Activated CD4-positive, alpha-beta memory T cell treated with anti-CD3 and anti-CD28 coated beads, Interleukin-2, amount 10 ng/mL, durations not matched to agents 7 days and 5 days (primary cell): ENCODE data around the gene ANXA9. TPM values are rescaled to one million over a fixed set of nuclear protein-coding genes. Genes with fewer than 3 reads are reported as not detected.

ENCODE experiments used
- CTCF ChIA-PET: fragments of 350-600 bp; sonication (Branson Sonifier 250); formaldehyde crosslinking; loops from one replicate; lab custom pipeline; 2021; ENCODE audit warnings: antibody characterized with exemption, inconsistent platforms; lab: Charles Lee
- POLR2A ChIA-PET: fragments of 350-600 bp; sonication (Branson Sonifier 250); formaldehyde crosslinking; loops from one replicate; lab custom pipeline; 2021; ENCODE audit warnings: antibody characterized with exemption; lab: Charles Lee
- DNase-seq: peaks from one replicate; pipeline ENCODE4 v3.0.0-alpha.2; 2020
- H3K27ac Mint-ChIP-seq: one replicate; pipeline ENCODE4 v1.8.0; 2021; ENCODE audit warnings: mild to moderate bottlenecking, mixed read lengths
- H3K27me3 Mint-ChIP-seq: one replicate; pipeline ENCODE4 v1.8.0; 2021; ENCODE audit warnings: mixed read lengths
- H3K36me3 Mint-ChIP-seq: one replicate; pipeline ENCODE4 v1.8.0; 2021; ENCODE audit warnings: low read depth, mixed read lengths
- H3K4me1 Mint-ChIP-seq: one replicate; pipeline ENCODE4 v1.8.0; 2021; ENCODE audit warnings: mixed read lengths
- H3K4me3 Mint-ChIP-seq: one replicate; pipeline ENCODE4 v1.8.0; 2021; ENCODE audit warnings: mild to moderate bottlenecking, mixed read lengths
- H3K9me3 Mint-ChIP-seq: one replicate; pipeline ENCODE4 v1.8.0; 2021; ENCODE audit warnings: mixed read lengths
- total RNA-seq, 2 experiments: library from RNA; stranded (reverse); gene quantifications; one replicate each; pipeline ENCODE4 v1.2.3, GENCODE V29; 2021

The ANXA9 gene, protein sequence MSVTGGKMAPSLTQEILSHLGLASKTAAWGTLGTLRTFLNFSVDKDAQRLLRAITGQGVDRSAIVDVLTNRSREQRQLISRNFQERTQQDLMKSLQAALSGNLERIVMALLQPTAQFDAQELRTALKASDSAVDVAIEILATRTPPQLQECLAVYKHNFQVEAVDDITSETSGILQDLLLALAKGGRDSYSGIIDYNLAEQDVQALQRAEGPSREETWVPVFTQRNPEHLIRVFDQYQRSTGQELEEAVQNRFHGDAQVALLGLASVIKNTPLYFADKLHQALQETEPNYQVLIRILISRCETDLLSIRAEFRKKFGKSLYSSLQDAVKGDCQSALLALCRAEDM
- total RNA-seq = not detected

DNA sequence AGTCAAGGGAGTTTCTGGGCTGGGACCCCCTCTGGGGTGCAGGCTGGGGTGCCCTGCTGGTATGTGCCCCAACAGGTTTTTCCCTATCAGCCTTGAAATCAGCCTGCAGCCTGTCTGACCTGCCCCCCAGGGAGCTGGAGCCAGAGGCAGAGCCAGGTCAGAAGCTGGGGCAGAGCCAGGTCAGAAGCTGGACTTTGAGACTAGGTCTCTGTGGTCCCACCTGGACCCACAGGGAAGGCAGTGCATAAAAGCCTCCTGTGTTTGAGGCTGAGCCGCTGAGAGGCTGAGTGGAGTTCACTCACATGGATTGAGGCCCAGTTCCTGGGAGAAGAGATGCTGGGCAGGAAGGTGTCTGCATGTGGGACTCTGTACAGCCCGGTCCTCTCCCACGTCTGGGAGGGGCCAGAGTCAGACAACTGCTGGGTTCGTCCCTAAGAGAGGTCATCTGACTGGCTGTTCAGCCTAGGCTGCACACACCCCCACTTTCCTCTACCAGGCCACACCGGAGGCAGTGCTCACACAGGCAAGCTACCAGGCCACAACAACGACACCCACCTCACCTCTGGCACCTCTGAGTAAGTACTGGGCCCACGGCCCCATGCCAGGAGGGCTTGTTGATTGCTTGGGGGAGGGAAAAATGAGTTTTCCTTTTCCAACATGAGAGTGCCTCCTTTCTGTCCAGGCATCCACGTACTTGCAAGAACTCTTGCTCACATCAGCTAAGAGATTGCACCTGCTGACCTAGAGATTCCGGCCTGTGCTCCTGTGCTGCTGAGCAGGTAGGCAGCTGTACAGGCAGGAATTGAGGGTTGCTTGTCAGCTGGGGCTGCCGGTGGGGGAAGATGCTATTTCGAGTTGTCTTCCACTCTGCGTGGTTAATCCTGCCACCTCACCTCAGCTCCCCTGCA lies at the start of gene ANXA9:
Gene ANXA9, plus strand, starts transcription at position 488 of the 908 bp plus-strand sequence. CDS start 814 bp downstream, outside the sequence.
- Mint-ChIP-seq H3K4me1 (peaks cover 22% of the 10 kb centered on the region), H3K27me3 (no peaks in the 10 kb centered on the region), H3K36me3 (no peaks in the 10 kb centered on the region), H3K4me3 (no peak within 1 kb of the TSS), H3K27ac (no peak within 1 kb of the TSS), H3K9me3 (no peaks in the 10 kb centered on the region)
- DNase-seq = no peak
- ChIA-PET CTCF (interaction anchor here (0.6 to 12.2 kb wide), 5 partner anchors 8 to 226 kb away, joined by 3 to 94 read pairs (median 3); partner anchors contain the start of genes CDC42SE1 and MINDY1), POLR2A (interaction anchor here (1.5 to 1.6 kb wide), 3 partner anchors 9 to 353 kb away, joined by 3 to 4 read pairs (median 3); partner anchors contain the start of gene ENSA)

- no peaks in the 10 kb centered on the region for H3K27me3 Mint-ChIP-seq
- H3K27ac Mint-ChIP-seq = peak overlapping the region; percentile 15
- CTCF ChIA-PET = no interaction called here
- H3K4me3 Mint-ChIP-seq = no peak overlapping the region
- H3K9me3 Mint-ChIP-seq = no peaks in the 10 kb centered on the region
- DNase-seq = no peak
- POLR2A ChIA-PET = no interaction called here
- H3K36me3 Mint-ChIP-seq = peaks cover 60% of the 10 kb centered on the region
- no peaks in the 10 kb centered on the region for H3K4me1 Mint-ChIP-seq
Observed at GRCh38 chr1:150944856-150945255, 37.2 kb upstream of the ANXA9 start.

DNA sequence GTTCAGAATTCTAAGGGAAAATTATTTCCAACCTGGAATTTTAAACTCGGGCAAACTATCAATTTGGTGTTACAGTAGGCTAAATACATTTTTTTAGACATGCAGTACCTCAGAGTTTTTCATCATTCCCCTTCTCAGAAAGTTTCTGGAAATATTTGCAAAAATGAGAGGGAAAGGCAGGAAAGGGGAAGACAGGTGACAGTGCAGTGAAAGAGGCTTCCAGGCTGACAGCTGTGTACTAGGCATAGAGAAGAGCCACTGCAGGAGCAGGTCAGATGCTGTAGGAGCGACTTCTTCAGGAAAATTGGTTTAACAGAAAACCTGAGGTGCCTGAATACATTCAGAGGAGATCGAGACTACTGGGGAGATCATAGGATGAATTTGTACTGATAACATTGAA lies 27.4 kb upstream of the ANXA9 start:
- H3K9me3 Mint-ChIP-seq = no peaks in the 10 kb centered on the region
- DNase-seq = no peak
- no peak overlapping the region for H3K4me3 Mint-ChIP-seq
- POLR2A ChIA-PET = no interaction called here
- peaks cover 60% of the 10 kb centered on the region for H3K36me3 Mint-ChIP-seq
- H3K27ac Mint-ChIP-seq = no peak overlapping the region
- CTCF ChIA-PET = no interaction called here
- H3K4me1 Mint-ChIP-seq = peaks cover 6% of the 10 kb centered on the region
- H3K27me3 Mint-ChIP-seq = no peaks in the 10 kb centered on the region

DNA sequence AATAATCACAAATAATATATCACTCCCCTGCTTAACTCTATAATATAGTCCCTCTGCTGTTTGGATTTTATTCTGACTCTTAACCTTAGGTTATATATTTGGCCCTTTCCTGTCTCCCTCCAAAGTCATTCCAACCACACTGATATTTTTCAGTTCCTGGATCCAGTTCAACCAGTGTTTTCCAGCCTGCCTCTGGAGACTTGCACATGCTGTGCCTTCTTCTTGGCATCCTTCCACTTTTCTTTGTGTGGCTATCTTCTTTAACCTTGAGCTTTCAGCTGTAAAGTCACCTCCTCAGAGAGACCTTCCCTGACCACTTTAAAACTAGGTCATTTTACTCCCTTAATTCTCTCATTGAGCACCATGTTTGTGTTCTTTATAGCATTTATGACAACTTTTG lies 26.8 kb upstream of the ANXA9 start:
- Mint-ChIP-seq H3K27ac (no peak overlapping the region), H3K4me1 (peaks cover 6% of the 10 kb centered on the region), H3K9me3 (no peaks in the 10 kb centered on the region), H3K4me3 (no peak overlapping the region), H3K27me3 (no peaks in the 10 kb centered on the region), H3K36me3 (peaks cover 61% of the 10 kb centered on the region)
- no peak for DNase-seq
- ChIA-PET CTCF (interaction anchor here (0.6 kb wide), 1 partner anchor 255 kb away, joined by 3 read pairs; no protein-coding TSS in a partner anchor), POLR2A (no interaction called here)

DNA sequence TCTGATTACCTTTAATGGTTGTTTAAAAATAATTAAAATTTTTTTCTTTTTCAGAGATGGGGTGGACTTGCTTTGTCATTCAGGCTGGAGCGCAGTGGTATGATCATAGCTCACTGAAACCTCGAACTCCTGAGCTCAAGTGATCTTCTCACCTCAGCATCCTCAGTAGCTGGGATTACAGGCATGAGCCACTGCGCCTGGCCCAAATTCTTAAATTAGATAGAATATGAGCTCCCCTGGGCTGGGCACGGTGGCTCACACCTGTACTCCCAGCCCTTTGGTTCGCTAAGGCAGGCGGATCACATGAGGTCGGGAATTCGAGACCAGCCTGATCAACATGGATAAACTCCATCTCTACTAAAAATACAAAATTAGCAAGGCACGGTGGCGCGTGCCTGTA lies 24.4 kb upstream of the ANXA9 start:
- Mint-ChIP-seq H3K27me3 (no peaks in the 10 kb centered on the region), H3K4me3 (no peak overlapping the region), H3K4me1 (peaks cover 6% of the 10 kb centered on the region), H3K9me3 (no peaks in the 10 kb centered on the region), H3K36me3 (peaks cover 57% of the 10 kb centered on the region), H3K27ac (no peak overlapping the region)
- no peak for DNase-seq
- ChIA-PET CTCF (interaction anchor here (0.6 to 1.3 kb wide), 3 partner anchors 21 to 889 kb away, joined by 3 to 5 read pairs (median 3); no protein-coding TSS in a partner anchor), POLR2A (interaction anchor here (1.6 to 2.2 kb wide), 2 partner anchors 16 to 17 kb away, joined by 3 to 9 read pairs; partner anchors contain the start of gene CERS2)

GRCh38 chr1:150960646-150961045 lies 21.4 kb upstream of the ANXA9 start:
- Mint-ChIP-seq H3K36me3 (peaks cover 61% of the 10 kb centered on the region), H3K9me3 (no peaks in the 10 kb centered on the region), H3K27me3 (no peaks in the 10 kb centered on the region), H3K4me3 (no peak overlapping the region), H3K27ac (no peak overlapping the region), H3K4me1 (peaks cover 6% of the 10 kb centered on the region)
- no peak for DNase-seq
- POLR2A ChIA-PET = interaction anchor here (0.6 to 1.4 kb wide), 2 partner anchors 17 to 33 kb away, joined by 3 to 4 read pairs; no protein-coding TSS in a partner anchor
- CTCF ChIA-PET = no interaction called here

DNA sequence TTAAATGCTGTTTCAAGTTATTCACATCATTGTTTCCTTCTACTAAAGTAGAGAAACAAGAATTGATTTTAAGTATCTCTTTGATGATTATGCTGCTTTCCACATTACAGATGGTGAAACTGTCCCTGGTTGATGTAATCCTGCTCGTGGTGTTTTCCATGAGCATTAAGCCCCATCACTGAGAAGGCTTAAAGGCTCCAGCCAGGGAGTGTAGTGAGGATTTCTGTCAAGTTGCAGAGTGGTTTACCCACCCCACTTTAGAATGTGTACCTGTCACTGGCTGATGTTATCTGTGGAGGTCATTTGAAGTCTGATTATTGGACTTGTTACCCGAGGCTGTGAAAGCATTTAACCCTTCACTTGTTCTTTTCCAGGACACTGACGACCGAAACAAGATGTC lies 20.3 kb upstream of the ANXA9 start:
- ChIA-PET CTCF (no interaction called here), POLR2A (interaction anchor here (1.4 to 2.4 kb wide), 2 partner anchors 12 to 15 kb away, joined by 4 to 14 read pairs; partner anchors contain the start of gene CERS2)

DNA sequence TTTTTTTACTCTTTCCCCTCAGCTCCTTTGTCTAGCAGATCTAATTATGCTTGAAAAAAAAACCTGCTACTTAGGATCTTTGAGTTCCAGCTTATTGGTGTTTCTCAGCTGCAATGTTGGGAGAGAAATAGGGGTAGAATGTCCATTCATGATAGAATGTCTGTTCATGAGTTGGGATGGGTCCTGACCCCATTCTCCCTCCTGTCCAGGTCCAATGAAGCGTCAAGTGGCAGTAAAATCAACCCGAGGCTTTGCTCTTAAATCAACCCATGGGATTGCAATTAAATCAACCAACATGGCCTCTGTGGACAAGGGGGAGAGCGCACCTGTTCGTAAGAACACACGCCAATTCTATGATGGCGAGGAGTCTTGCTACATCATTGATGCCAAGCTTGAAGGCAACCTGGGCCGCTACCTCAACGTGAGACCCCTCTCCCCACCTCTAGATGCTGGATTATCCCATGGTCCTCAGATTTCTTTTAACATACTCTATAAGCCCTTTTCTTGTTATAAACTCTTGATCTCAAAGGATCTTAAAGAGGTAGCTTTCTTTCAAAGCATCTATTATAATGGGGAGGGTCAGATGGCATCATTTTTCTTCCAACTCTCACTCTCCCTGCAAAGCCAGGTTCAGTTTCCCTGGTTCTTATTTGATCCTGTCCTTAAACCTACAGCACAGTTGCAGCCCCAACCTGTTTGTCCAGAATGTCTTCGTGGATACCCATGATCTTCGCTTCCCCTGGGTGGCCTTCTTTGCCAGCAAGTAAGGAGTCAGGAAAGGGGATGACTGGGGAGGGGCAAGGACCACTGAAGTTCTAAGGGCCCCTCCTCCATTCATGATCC lies 18.6 kb upstream of the ANXA9 start:
- Mint-ChIP-seq H3K36me3 (peaks cover 82% of the 10 kb centered on the region), H3K4me1 (no peaks in the 10 kb centered on the region), H3K9me3 (no peaks in the 10 kb centered on the region), H3K4me3 (no peak overlapping the region), H3K27ac (no peak overlapping the region), H3K27me3 (no peaks in the 10 kb centered on the region)
- no peak for DNase-seq
- ChIA-PET CTCF (interaction anchor here (1.5 to 2.9 kb wide), 2 partner anchors 10 to 15 kb away, joined by 3 to 15 read pairs; no protein-coding TSS in a partner anchor), POLR2A (interaction anchor here (0.9 to 2.4 kb wide), 3 partner anchors 10 to 14 kb away, joined by 3 to 14 read pairs (median 4); partner anchors contain the start of gene CERS2)

More for the DNA sequence above, 20.3 kb upstream of the ANXA9 start:
- no peak overlapping the region for H3K27ac Mint-ChIP-seq
- no peaks in the 10 kb centered on the region for H3K9me3 Mint-ChIP-seq
- peaks cover 6% of the 10 kb centered on the region for H3K4me1 Mint-ChIP-seq
- no peaks in the 10 kb centered on the region for H3K27me3 Mint-ChIP-seq
- H3K4me3 Mint-ChIP-seq = no peak overlapping the region
- no peak for DNase-seq
- H3K36me3 Mint-ChIP-seq = peaks cover 71% of the 10 kb centered on the region

DNA sequence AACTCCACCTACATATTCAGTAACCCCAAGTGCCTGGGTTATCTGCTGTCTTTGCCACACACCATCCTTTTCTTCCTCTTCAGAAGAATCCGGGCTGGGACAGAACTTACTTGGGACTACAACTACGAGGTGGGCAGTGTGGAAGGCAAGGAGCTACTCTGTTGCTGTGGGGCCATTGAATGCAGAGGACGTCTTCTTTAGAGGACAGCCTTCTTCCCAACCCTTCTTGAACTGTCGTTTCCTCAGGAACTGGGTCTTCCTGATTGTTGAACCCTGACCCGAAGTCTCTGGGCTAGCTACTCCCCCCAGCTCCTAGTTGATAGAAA lies 18.0 kb upstream of the ANXA9 start:
- H3K4me3 Mint-ChIP-seq = no peak overlapping the region
- no peak for DNase-seq
- H3K36me3 Mint-ChIP-seq = peaks cover 85% of the 10 kb centered on the region
- peaks cover 4% of the 10 kb centered on the region for H3K4me1 Mint-ChIP-seq
- CTCF ChIA-PET = interaction anchor here (1.5 to 2.9 kb wide), 2 partner anchors 10 to 15 kb away, joined by 3 to 15 read pairs; no protein-coding TSS in a partner anchor
- H3K27ac Mint-ChIP-seq = no peak overlapping the region
- POLR2A ChIA-PET = interaction anchor here (1.0 to 2.4 kb wide), 2 partner anchors 10 to 12 kb away, joined by 4 to 14 read pairs; partner anchors contain the start of gene CERS2
- H3K27me3 Mint-ChIP-seq = no peaks in the 10 kb centered on the region
- H3K9me3 Mint-ChIP-seq = no peaks in the 10 kb centered on the region

DNA sequence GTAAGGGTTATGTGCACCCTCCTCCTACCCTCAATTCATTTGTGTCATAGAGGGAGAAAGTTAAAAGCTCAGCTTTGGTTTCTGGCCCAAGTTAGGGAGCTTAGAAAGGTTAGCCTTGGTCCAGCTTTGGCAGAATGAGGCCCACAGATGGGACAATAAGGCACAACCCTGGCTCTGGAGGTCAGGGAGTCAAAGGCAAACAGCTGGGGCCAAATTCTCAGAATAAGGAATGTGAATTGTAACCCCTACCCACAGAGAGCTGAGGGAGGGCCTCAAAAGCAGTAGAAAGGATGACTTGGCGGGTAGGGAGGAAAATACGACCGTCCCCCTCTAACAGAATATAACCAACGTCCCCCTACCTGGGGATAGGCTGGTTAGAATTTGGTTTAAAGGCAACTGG lies 16.5 kb upstream of the ANXA9 start:
- no peaks in the 10 kb centered on the region for H3K27me3 Mint-ChIP-seq
- ChIA-PET CTCF (interaction anchor here (1.5 to 2.9 kb wide), 2 partner anchors 9 to 13 kb away, joined by 5 to 15 read pairs; partner anchors contain the start of gene CERS2), POLR2A (interaction anchor here (1.1 to 1.7 kb wide), 3 partner anchors 8 to 15 kb away, joined by 3 to 11 read pairs (median 4); no protein-coding TSS in a partner anchor)
- peaks cover 71% of the 10 kb centered on the region for H3K36me3 Mint-ChIP-seq
- no peak overlapping the region for H3K4me3 Mint-ChIP-seq
- no peak for DNase-seq
- H3K4me1 Mint-ChIP-seq = peaks cover 12% of the 10 kb centered on the region
- H3K9me3 Mint-ChIP-seq = no peaks in the 10 kb centered on the region
- H3K27ac Mint-ChIP-seq = no peak overlapping the region

DNA sequence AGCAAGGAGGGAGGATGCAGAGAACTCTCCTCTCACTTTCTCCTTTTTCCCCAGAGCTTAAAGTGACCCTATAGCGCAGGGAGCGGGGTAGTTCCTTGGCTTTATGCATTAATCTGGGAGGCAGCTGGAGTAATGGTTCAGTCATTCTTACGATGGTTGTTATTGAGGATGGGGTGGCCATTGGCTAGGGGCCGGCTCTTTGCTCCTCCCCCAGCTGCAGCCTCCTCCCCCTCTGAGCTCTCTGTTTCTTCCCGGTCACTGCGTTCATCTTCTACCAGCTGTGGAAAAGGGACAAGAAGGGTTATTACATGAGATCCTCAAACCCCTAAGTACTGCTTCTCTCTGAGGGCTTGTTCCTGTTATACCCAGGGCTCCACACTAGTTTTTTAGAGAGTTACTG lies 16.1 kb upstream of the ANXA9 start:
- no peak overlapping the region for H3K27ac Mint-ChIP-seq
- H3K27me3 Mint-ChIP-seq = no peaks in the 10 kb centered on the region
- H3K9me3 Mint-ChIP-seq = no peaks in the 10 kb centered on the region
- no peak overlapping the region for H3K4me3 Mint-ChIP-seq
- CTCF ChIA-PET = interaction anchor here (1.5 to 2.9 kb wide), 2 partner anchors 8 to 13 kb away, joined by 5 to 15 read pairs; partner anchors contain the start of gene CERS2
- peaks cover 16% of the 10 kb centered on the region for H3K4me1 Mint-ChIP-seq
- DNase-seq = no peak
- POLR2A ChIA-PET = interaction anchor here (1.1 to 1.7 kb wide), 3 partner anchors 8 to 15 kb away, joined by 3 to 11 read pairs (median 4); no protein-coding TSS in a partner anchor
- H3K36me3 Mint-ChIP-seq = peaks cover 68% of the 10 kb centered on the region
